ENCODE measurements around the gene SPOCD1. TPM values are rescaled to one million over a fixed set of nuclear protein-coding genes. Genes with fewer than 3 reads are reported as not detected.

The SPOCD1 gene
- total and polyA plus RNA-seq, 2 experiments from 2014 or later: 0.73 to 1.3 TPM

DNA sequence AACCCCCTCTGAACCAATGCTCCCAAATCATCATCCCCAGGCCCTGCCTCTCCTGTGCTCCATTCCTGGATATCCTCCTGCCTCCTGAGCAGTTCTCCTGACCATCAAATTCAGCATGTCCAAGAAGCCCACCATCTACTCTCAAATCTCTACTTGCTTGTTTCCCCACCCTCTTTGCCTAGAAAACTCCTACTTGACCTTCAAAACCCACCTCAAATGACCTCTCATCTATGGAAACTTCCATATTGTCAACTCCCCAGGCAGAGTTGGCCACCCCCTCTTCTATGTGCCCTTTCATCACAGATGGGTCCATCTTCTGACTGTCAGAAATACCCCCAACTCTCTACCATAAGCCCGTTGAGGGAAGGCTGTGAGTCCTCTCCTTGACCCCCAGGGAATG lies 68.5 kb downstream of the SPOCD1 start (continued):
- TF ChIP-seq, protein P1, sequence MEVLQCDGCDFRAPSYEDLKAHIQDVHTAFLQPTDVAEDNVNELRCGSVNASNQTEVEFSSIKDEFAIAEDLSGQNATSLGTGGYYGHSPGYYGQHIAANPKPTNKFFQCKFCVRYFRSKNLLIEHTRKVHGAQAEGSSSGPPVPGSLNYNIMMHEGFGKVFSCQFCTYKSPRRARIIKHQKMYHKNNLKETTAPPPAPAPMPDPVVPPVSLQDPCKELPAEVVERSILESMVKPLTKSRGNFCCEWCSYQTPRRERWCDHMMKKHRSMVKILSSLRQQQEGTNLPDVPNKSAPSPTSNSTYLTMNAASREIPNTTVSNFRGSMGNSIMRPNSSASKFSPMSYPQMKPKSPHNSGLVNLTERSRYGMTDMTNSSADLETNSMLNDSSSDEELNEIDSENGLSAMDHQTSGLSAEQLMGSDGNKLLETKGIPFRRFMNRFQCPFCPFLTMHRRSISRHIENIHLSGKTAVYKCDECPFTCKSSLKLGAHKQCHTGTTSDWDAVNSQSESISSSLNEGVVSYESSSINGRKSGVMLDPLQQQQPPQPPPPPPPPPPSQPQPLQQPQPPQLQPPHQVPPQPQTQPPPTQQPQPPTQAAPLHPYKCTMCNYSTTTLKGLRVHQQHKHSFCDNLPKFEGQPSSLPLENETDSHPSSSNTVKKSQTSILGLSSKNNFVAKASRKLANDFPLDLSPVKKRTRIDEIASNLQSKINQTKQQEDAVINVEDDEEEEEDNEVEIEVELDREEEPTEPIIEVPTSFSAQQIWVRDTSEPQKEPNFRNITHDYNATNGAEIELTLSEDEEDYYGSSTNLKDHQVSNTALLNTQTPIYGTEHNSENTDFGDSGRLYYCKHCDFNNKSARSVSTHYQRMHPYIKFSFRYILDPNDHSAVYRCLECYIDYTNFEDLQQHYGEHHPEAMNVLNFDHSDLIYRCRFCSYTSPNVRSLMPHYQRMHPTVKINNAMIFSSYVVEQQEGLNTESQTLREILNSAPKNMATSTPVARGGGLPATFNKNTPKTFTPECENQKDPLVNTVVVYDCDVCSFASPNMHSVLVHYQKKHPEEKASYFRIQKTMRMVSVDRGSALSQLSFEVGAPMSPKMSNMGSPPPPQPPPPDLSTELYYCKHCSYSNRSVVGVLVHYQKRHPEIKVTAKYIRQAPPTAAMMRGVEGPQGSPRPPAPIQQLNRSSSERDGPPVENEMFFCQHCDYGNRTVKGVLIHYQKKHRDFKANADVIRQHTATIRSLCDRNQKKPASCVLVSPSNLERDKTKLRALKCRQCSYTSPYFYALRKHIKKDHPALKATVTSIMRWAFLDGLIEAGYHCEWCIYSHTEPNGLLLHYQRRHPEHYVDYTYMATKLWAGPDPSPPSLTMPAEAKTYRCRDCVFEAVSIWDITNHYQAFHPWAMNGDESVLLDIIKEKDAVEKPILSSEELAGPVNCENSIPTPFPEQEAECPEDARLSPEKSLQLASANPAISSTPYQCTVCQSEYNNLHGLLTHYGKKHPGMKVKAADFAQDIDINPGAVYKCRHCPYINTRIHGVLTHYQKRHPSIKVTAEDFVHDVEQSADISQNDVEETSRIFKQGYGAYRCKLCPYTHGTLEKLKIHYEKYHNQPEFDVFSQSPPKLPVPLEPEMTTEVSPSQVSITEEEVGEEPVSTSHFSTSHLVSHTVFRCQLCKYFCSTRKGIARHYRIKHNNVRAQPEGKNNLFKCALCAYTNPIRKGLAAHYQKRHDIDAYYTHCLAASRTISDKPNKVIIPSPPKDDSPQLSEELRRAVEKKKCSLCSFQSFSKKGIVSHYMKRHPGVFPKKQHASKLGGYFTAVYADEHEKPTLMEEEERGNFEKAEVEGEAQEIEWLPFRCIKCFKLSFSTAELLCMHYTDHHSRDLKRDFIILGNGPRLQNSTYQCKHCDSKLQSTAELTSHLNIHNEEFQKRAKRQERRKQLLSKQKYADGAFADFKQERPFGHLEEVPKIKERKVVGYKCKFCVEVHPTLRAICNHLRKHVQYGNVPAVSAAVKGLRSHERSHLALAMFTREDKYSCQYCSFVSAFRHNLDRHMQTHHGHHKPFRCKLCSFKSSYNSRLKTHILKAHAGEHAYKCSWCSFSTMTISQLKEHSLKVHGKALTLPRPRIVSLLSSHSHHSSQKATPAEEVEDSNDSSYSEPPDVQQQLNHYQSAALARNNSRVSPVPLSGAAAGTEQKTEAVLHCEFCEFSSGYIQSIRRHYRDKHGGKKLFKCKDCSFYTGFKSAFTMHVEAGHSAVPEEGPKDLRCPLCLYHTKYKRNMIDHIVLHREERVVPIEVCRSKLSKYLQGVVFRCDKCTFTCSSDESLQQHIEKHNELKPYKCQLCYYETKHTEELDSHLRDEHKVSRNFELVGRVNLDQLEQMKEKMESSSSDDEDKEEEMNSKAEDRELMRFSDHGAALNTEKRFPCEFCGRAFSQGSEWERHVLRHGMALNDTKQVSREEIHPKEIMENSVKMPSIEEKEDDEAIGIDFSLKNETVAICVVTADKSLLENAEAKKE (CRISPR knock-in tag; IDR thresholded peaks at IDR 0.05): no peak

DNA sequence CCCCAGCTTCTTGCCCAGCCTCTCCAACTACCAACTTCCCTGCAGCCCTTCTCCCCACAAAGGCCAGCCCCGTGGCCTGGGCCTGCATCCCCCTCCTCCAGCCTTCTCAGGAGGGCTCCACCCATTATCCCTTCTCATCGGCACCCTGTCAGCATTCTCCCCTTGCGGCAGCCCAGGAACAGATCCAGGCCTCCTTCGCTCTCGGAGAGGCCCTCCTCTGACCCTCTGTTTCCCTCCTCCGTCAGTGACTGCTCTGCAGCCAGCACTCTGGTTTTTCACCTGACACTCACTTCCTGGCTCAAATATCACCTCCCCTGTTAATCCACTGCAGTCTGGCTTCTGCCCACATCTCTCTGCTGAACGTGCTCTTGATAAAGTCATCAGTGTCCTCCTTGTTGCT lies 69.1 kb downstream of the SPOCD1 start:
- Mint-ChIP-seq H3K4me1 (peaks cover 51% of the 10 kb centered on the region), H3K4me3 (no peak overlapping the region; the same call in 2 of the 3 replicates), H3K36me3 (ENCODE audit: low read depth) (no peaks in the 10 kb centered on the region; the same call in 2 of the 3 replicates), H3K27me3 (ENCODE audit: insufficient read depth, low read depth, poor library complexity) (peaks cover 18% of the 10 kb centered on the region), H3K9me3 (no peaks in the 10 kb centered on the region), H3K27ac (peak overlapping the region; percentile 59; the same call in 1 of the 2 replicates)
- Histone ChIP-seq H3K27ac (ENCODE audit: low read depth) (no peak overlapping the region), H2AFZ (no peak overlapping the region), H4K20me1 (replicated peaks; ENCODE audit: insufficient read depth) (no peaks in the 10 kb centered on the region), H3K4me3 (no peak overlapping the region), H3F3A (replicated peaks; ENCODE audit: low read depth) (no peaks in the 10 kb centered on the region), H3K27me3 (ENCODE audit: insufficient read depth) (no peaks in the 10 kb centered on the region), H3K4me2 (no peak overlapping the region), H3K79me2 (replicated peaks; ENCODE audit: insufficient read depth) (no peaks in the 10 kb centered on the region), H3K9me2 (ENCODE audit: insufficient read depth) (no peaks in the 10 kb centered on the region), H3K4me1 (ENCODE audit: insufficient read depth) (peaks cover 14% of the 10 kb centered on the region), H3K36me3 (ENCODE audit: insufficient read depth) (no peaks in the 10 kb centered on the region)
- TF ChIP-seq POLR2AphosphoS5 (IDR thresholded peaks at IDR 0.05; ENCODE audit: low read depth) (no peak), ZNF114 (CRISPR knock-in tag; IDR thresholded peaks at IDR 0.05) (no peak), EZH2 (IDR thresholded peaks at IDR 0.05; ENCODE audit: low read depth, unreplicated experiment) (no peak), EZH2phosphoT487 (IDR thresholded peaks at IDR 0.05; ENCODE audit: unreplicated experiment) (no peak)
- TF ChIP-seq, protein P1 (CRISPR knock-in tag; IDR thresholded peaks at IDR 0.05): no peak
- DNase-seq (ENCODE audit: low spot score) (no peak), ATAC-seq (no peak)

All from GM23338 (cell line).